GM21390 (cell line): Measurements from ENCODE around the gene C3orf49.

Experiments
- ATAC-seq: cut with Tn5 transposase; IDR thresholded peaks from one replicate; pipeline ENCODE4 v1.9.1; 2021; ENCODE audit not compliant: unreplicated experiment

The C3orf49 gene

DNA sequence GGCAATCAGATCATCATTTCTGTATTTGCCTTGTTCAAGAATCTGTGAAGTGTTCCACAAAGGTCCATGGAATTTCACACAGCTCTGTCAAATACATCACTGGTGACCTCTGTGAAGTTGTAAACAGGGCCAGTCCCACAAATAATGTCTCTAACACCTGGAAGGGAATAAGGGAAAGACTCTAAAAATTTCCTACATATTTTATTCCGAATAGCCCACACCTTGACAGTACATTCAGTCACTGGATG, at the start of gene C3orf49:
Gene C3orf49, plus strand, starts transcription at position 149 of the 248 bp plus-strand sequence. CDS start 173 bp downstream, outside the sequence.
- ATAC-seq: no peak

GRCh38 chr3:63774781-63775180, 44.3 kb upstream of the C3orf49 start:
- no peak for ATAC-seq

DNA sequence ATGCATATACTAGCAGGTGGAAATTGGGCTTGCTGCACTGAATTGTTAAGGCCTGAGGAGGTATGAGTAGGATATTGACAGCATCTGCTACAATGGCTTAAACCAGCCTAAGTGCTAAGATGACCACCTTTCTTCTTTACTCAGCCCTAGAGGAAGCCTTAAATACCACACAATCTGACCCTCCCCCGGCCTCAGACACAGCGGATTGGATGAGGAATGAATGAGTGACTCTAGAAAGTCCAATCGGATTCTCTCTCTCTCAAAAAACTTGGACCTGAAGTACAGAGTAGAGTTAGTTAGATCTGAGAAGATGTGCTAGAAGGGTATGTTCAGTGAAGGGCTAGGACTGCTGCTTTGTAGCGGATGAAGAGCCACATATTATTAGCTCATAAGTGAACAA, 39.9 kb upstream of the C3orf49 start:
- ATAC-seq: no peak

GRCh38 chr3:63791974-63792373, 27.1 kb upstream of the C3orf49 start:
- ATAC-seq: no peak

- no peak for ATAC-seq
Measured at GRCh38 chr3:63795438-63795837, 23.7 kb upstream of the C3orf49 start.

- no peak for ATAC-seq
Measured at GRCh38 chr3:63798544-63798943, 20.6 kb upstream of the C3orf49 start.

GRCh38 chr3:63798949-63799348, 20.1 kb upstream of the C3orf49 start:
- no peak for ATAC-seq

GRCh38 chr3:63800097-63800496, 19.0 kb upstream of the C3orf49 start:
- ATAC-seq: no peak

GRCh38 chr3:63803911-63804310, 15.2 kb upstream of the C3orf49 start:
- no peak for ATAC-seq

DNA sequence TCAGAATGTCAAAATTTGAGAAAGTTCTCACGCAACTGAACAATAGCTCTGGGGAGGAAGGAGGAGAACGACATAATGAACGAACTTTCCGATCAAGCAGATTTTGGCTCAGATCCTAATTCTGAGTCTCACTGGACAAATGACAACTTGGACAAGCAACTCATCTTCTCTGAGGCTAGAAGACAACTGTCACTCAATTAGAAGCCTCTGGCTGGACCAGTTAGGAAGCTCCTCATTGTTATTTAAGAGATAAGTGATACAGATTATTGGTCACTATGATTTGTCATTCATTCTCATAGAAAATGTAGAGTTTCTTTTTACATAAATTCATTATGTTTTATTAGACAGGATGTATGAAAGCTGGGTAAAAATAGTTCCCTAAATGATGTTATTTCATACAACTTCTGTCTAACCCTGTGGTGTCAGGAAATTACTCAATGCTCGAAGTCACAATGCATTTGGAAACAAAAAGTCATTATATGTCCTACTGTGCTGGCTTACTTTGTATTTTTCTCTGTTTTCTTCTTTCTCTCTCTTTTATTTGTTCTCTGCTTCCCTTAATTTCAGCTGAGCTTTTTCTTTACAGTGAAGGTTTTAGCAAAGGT, 11.0 kb upstream of the C3orf49 start:
- no peak for ATAC-seq

GRCh38 chr3:63808633-63809032, 10.5 kb upstream of the C3orf49 start:
- ATAC-seq: no peak

DNA sequence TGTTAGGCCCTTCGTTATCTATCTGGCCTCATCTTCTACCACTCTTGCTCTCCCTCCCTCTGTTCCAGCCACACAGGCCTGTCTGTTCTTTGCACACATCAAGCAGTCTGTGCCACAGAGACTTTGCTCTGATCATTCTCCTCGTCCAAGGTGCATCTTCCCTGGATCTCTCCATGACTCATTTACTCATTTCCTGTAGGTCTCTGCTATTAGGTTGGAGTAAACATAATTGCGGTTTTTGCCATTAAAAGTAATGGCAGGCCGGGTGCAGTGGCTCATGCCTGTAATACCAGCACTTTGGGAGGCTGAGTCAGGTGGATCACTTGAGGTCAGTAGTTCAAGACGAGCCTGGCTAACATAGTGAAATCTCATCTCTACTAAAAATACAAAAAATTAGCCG, 9.5 kb upstream of the C3orf49 start:
- ATAC-seq: no peak

GRCh38 chr3:63814237-63814636, 4.9 kb upstream of the C3orf49 start:
- no peak for ATAC-seq

- no peak for ATAC-seq
Measured at GRCh38 chr3:63817225-63817624, 1.9 kb upstream of the C3orf49 start.

GRCh38 chr3:63818282-63819150, 583 bp upstream of the C3orf49 start:
- ATAC-seq: peak; percentile 85

DNA sequence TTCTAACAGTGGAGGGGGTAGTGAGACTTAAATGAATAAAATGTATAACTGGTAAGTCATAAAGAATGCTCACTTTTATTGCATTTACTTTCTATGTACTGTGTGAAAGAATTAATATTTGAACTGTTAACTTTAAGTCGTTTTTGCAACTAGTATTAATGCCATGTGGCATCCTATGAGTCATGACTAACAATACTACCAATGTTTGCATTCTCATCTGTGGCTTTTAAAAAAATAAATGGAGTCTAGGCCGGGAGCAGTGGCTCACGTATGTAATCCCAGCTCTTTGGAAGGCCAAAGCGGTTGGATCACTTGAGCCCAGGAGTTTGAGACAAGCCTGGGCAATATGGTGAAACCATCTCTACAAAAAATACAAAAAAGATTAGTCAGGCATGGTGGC, 5.2 kb downstream of the C3orf49 start:
- no peak for ATAC-seq

- ATAC-seq: no peak
Measured at GRCh38 chr3:63830526-63830925, 11.4 kb downstream of the C3orf49 start.

DNA sequence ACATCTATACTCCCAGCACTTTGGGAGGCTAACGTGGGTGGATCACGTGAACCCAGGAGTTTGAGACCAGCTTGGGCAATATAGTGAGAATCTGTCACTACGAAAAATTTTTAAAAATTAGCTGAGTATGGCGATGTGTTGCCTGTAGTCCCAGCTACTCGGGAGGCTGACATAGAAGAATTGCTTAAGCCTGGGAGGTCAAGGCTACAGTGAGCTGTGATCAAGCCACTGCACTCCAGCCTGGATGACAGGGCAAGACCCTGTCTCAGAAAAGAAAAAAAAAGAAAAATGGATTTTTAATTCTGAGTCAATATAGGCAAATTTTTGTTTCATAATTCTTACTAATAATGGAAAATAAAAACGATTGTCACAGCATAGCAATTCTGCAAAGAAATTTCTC, 13.3 kb downstream of the C3orf49 start:
- no peak for ATAC-seq

- ATAC-seq: no peak
Measured at GRCh38 chr3:63841704-63842103, 22.6 kb downstream of the C3orf49 start.

- ATAC-seq: no peak
Measured at GRCh38 chr3:63842127-63842526, 23.0 kb downstream of the C3orf49 start.

DNA sequence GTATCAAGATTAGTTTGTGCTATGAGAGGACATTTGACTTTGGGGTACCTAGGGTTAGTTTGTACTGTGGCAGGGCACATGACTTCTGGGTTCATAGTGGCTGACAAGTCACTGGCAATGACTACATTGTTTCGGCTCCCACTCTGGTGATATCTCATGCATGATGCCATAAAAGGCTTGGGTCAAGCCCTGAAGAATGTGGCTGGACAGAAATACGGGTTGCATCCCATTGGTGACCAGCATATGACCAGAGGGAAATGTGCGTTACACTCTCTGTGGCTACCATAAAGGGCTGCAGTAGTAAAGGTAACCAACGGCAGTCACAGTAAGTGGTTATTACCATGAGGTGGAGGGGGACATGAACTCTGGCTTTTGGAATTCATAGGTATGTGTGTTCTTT, 26.1 kb downstream of the C3orf49 start:
- no peak for ATAC-seq

- no peak for ATAC-seq
Measured at GRCh38 chr3:63847718-63848450, 28.8 kb downstream of the C3orf49 start.
